Thymus (tissue), 11 donors: ENCODE results near the gene CCDC68. TPM values are rescaled to one million over a fixed set of nuclear protein-coding genes. Genes with fewer than 3 reads are reported as not detected.

Experiments used
- DNase-seq, 9 donors: peaks; one replicate each; pipeline ENCODE4 v3.0.0-alpha.2; 2013; ENCODE audit warnings: low spot score in 9 of 9, low read depth in 6 of 9, missing footprints in 1 of 9
- H3K27ac ChIP-seq, 2 donors: one replicate each; pipeline ENCODE4 v1.5.1; 2013; ENCODE audit warnings: control low read depth in 1 of 2, low read depth in 1 of 2, low read length in 1 of 2, mild to moderate bottlenecking in 1 of 2, moderate library complexity in 1 of 2
- H3K27me3 ChIP-seq, 2 donors: one replicate each; pipeline ENCODE4 v1.5.1; 2013; ENCODE audit warnings: low read length in 1 of 2; ENCODE audit not compliant: control insufficient read depth in 2 of 2, insufficient read depth in 1 of 2
- H3K36me3 ChIP-seq, 2 donors: one replicate each; pipeline ENCODE4 v1.5.1; 2013; ENCODE audit warnings: low read length in 1 of 2, mild to moderate bottlenecking in 1 of 2, moderate library complexity in 1 of 2; ENCODE audit not compliant: control insufficient read depth in 2 of 2, insufficient read depth in 2 of 2
- H3K4me1 ChIP-seq, 2 donors: one replicate each; pipeline ENCODE4 v1.5.1; 2013; ENCODE audit warnings: low read length in 2 of 2; ENCODE audit not compliant: control insufficient read depth in 2 of 2, insufficient read depth in 2 of 2
- H3K4me3 ChIP-seq, 2 donors: one replicate each; pipeline ENCODE4 v1.5.1; 2013; ENCODE audit warnings: low read length in 2 of 2, control low read depth in 1 of 2, mild to moderate bottlenecking in 1 of 2
- H3K9me3 ChIP-seq, 2 donors: one replicate each; pipeline ENCODE4 v1.5.1; 2013; ENCODE audit warnings: low read length in 1 of 2, mild to moderate bottlenecking in 1 of 2; ENCODE audit not compliant: control insufficient read depth in 2 of 2, insufficient read depth in 1 of 2
- WGBS: extraction: QIAGEN DNeasy Blood & Tissue Kit; methylation state at CpG from one replicate; pipeline ENCODE4 v1.1.7; 2013; 5-methylcytosine and 5-hydroxymethylcytosine counted together
- polyA plus RNA-seq: library from polyadenylated mRNA; stranded (reverse); fragments of 200-250 nt; gene quantifications from one replicate; pipeline ENCODE4 v1.2.3, GENCODE V29; 2013
- total RNA-seq: library from RNA; stranded (reverse); fragments of 120-200 nt; gene quantifications from one replicate; pipeline ENCODE4 v1.2.4, GENCODE V29; 2013
- donor health status: healthy.

CCDC68 gene
- total and polyA plus RNA-seq, 2 donors, result 0.52 to 1.8 TPM

- H3K4me3 ChIP-seq, result no peak overlapping the region
- no peaks in the 10 kb centered on the region for H3K4me1 ChIP-seq
- H3K27ac ChIP-seq, result no peak overlapping the region
- H3K27me3 ChIP-seq, result no peaks in the 10 kb centered on the region
- H3K9me3 ChIP-seq, result no peaks in the 10 kb centered on the region
- no peaks in the 10 kb centered on the region for H3K36me3 ChIP-seq
- DNase-seq, result no peak
These were observed 7.2 kb downstream of the CCDC68 start for GRCh38 chr18:54952026-54952425.

- Histone ChIP-seq H3K4me3 (no peak overlapping the region), H3K36me3 (no peaks in the 10 kb centered on the region), H3K9me3 (no peaks in the 10 kb centered on the region), H3K27ac (no peak overlapping the region), H3K4me1 (peaks cover 0 to 2% of the 10 kb centered on the region in 2 donors), H3K27me3 (no peaks in the 10 kb centered on the region)
- WGBS, result 84% methylated on average over 7 of the region's 7 CpGs
- peak in 1 of 9 donors; percentile 18 for DNase-seq
These were observed 9.0 kb downstream of the CCDC68 start for GRCh38 chr18:54950221-54950620.

GRCh38 chr18:54949588-54949987, 9.7 kb downstream of the CCDC68 start:
- H3K27ac ChIP-seq, result no peak overlapping the region

GRCh38 chr18:54948350-54948837, 10.9 kb downstream of the CCDC68 start:
- H3K4me1 ChIP-seq, result peaks cover 0 to 2% of the 10 kb centered on the region in 2 donors
- H3K36me3 ChIP-seq, result no peaks in the 10 kb centered on the region
- H3K9me3 ChIP-seq, result no peaks in the 10 kb centered on the region
- DNase-seq, result no peak
- no peak overlapping the region for H3K27ac ChIP-seq
- no peaks in the 10 kb centered on the region for H3K27me3 ChIP-seq
- H3K4me3 ChIP-seq, result no peak overlapping the region
- 93% methylated on average over 4 of the region's 4 CpGs for WGBS

More at GRCh38 chr18:54949588-54949987, 9.7 kb downstream of the CCDC68 start:
- H3K4me3 ChIP-seq, result no peak overlapping the region
- WGBS, result 97% methylated on average over 3 of the region's 3 CpGs
- H3K4me1 ChIP-seq, result peaks cover 0 to 2% of the 10 kb centered on the region in 2 donors
- DNase-seq, result no peak
- H3K9me3 ChIP-seq, result no peaks in the 10 kb centered on the region
- H3K36me3 ChIP-seq, result no peaks in the 10 kb centered on the region
- H3K27me3 ChIP-seq, result no peaks in the 10 kb centered on the region

- Histone ChIP-seq H3K27ac (no peak overlapping the region), H3K36me3 (no peaks in the 10 kb centered on the region), H3K4me1 (peaks cover 0 to 2% of the 10 kb centered on the region in 2 donors)
These were observed 12.2 kb downstream of the CCDC68 start for GRCh38 chr18:54947091-54947490.

GRCh38 chr18:54946149-54946581, 13.1 kb downstream of the CCDC68 start:
- DNase-seq, result peak in 7 of 9 donors; percentile 8 to 55 (median 21)
- H3K36me3 ChIP-seq, result no peaks in the 10 kb centered on the region
- H3K27ac ChIP-seq, result peak overlapping the region in 1 of 2 donors; percentile 60
- WGBS, result 5% methylated on average over 7 of the region's 7 CpGs
- H3K4me3 ChIP-seq, result peak overlapping the region; percentile 56 to 65
- H3K27me3 ChIP-seq, result no peaks in the 10 kb centered on the region
- peaks cover 0 to 2% of the 10 kb centered on the region in 2 donors for H3K4me1 ChIP-seq
- H3K9me3 ChIP-seq, result no peaks in the 10 kb centered on the region

More at GRCh38 chr18:54947091-54947490, 12.2 kb downstream of the CCDC68 start:
- 82% methylated on average over 1 of the region's 1 CpG for WGBS
- no peak for DNase-seq
- Histone ChIP-seq H3K9me3 (no peaks in the 10 kb centered on the region), H3K4me3 (no peak overlapping the region), H3K27me3 (no peaks in the 10 kb centered on the region)

- 93% methylated on average over 4 of the region's 4 CpGs for WGBS
- H3K4me1 ChIP-seq, result peaks cover 0 to 2% of the 10 kb centered on the region in 2 donors
- no peaks in the 10 kb centered on the region for H3K9me3 ChIP-seq
- H3K27ac ChIP-seq, result no peak overlapping the region
- H3K4me3 ChIP-seq, result peak overlapping the region in 1 of 2 donors; percentile 65
- no peaks in the 10 kb centered on the region for H3K27me3 ChIP-seq
- no peak for DNase-seq
- no peaks in the 10 kb centered on the region for H3K36me3 ChIP-seq
These were observed 13.6 kb downstream of the CCDC68 start for GRCh38 chr18:54945576-54946125.

- H3K4me3 ChIP-seq, result no peak overlapping the region
- no peak for DNase-seq
- H3K36me3 ChIP-seq, result no peaks in the 10 kb centered on the region
- H3K27ac ChIP-seq, result no peak overlapping the region
- WGBS, result 98% methylated on average over 3 of the region's 3 CpGs
- no peaks in the 10 kb centered on the region for H3K9me3 ChIP-seq
- peaks cover 0 to 2% of the 10 kb centered on the region in 2 donors for H3K4me1 ChIP-seq
- H3K27me3 ChIP-seq, result no peaks in the 10 kb centered on the region
These were observed 16.7 kb downstream of the CCDC68 start for GRCh38 chr18:54942569-54942968.

GRCh38 chr18:54942144-54942543, 17.1 kb downstream of the CCDC68 start:
- no peak for DNase-seq
- Histone ChIP-seq H3K36me3 (no peaks in the 10 kb centered on the region), H3K9me3 (no peaks in the 10 kb centered on the region), H3K4me1 (peaks cover 0 to 2% of the 10 kb centered on the region in 2 donors), H3K27me3 (no peaks in the 10 kb centered on the region), H3K4me3 (no peak overlapping the region), H3K27ac (no peak overlapping the region)
- WGBS, result 97% methylated on average over 4 of the region's 4 CpGs
